ENCODE results near the gene STXBP5L. TPM values are rescaled to one million over a fixed set of nuclear protein-coding genes. Genes with fewer than 3 reads are reported as not detected.

Gene STXBP5L
- total and polyA plus RNA-seq, 2 experiments from 2014 or later: 0.02 to 0.24 TPM

- Histone ChIP-seq H3K9me3 (ENCODE audit: low read depth) (no peaks in the 10 kb centered on the region), H3K27ac (no peak overlapping the region), H3K36me3 (no peaks in the 10 kb centered on the region), H3K4me1 (ENCODE audit: low read depth) (no peaks in the 10 kb centered on the region), H3K4me3 (no peak overlapping the region), H3K27me3 (no peaks in the 10 kb centered on the region)
- no peak for DNase-seq (ENCODE audit: low read depth in 1 of 2, low spot score in 1 of 2)
- no peak for TF ChIP-seq CTCF (IDR thresholded peaks at IDR 0.05; ENCODE audit: low read depth, low read length)
Observed at GRCh38 chr3:121231872-121232271, 323.9 kb downstream of the STXBP5L start.

GRCh38 chr3:121232309-121233225, 324.6 kb downstream of the STXBP5L start:
- no peaks in the 10 kb centered on the region for H3K4me1 ChIP-seq (ENCODE audit: low read depth)

GRCh38 chr3:121243208-121243607, 335.2 kb downstream of the STXBP5L start:
- Histone ChIP-seq H3K4me1 (ENCODE audit: low read depth) (no peaks in the 10 kb centered on the region), H3K36me3 (no peaks in the 10 kb centered on the region), H3K4me3 (no peak overlapping the region), H3K9me3 (ENCODE audit: low read depth) (no peaks in the 10 kb centered on the region), H3K27me3 (no peaks in the 10 kb centered on the region), H3K27ac (no peak overlapping the region)
- no peak for DNase-seq (ENCODE audit: low read depth in 1 of 2, low spot score in 1 of 2)
- no peak for TF ChIP-seq CTCF (IDR thresholded peaks at IDR 0.05; ENCODE audit: low read depth, low read length)

More at GRCh38 chr3:121232309-121233225, 324.6 kb downstream of the STXBP5L start:
- Histone ChIP-seq H3K9me3 (ENCODE audit: low read depth) (no peaks in the 10 kb centered on the region), H3K36me3 (no peaks in the 10 kb centered on the region), H3K4me3 (no peak overlapping the region), H3K27ac (no peak overlapping the region), H3K27me3 (no peaks in the 10 kb centered on the region)
- no peak for DNase-seq (ENCODE audit: low read depth in 1 of 2, low spot score in 1 of 2)
- TF ChIP-seq CTCF (IDR thresholded peaks at IDR 0.05; ENCODE audit: low read depth, low read length): no peak

GRCh38 chr3:121252676-121253075, 344.7 kb downstream of the STXBP5L start:
- H3K27ac ChIP-seq: no peak overlapping the region
- no peak overlapping the region for H3K4me3 ChIP-seq
- no peaks in the 10 kb centered on the region for H3K27me3 ChIP-seq
- H3K9me3 ChIP-seq (ENCODE audit: low read depth): no peaks in the 10 kb centered on the region
- no peaks in the 10 kb centered on the region for H3K4me1 ChIP-seq (ENCODE audit: low read depth)
- no peaks in the 10 kb centered on the region for H3K36me3 ChIP-seq
- no peak for DNase-seq (ENCODE audit: low read depth in 1 of 2, low spot score in 1 of 2)
- TF ChIP-seq CTCF (IDR thresholded peaks at IDR 0.05; ENCODE audit: low read depth, low read length): no peak

GRCh38 chr3:121269389-121269788, 361.4 kb downstream of the STXBP5L start:
- no peak for TF ChIP-seq CTCF (IDR thresholded peaks at IDR 0.05; ENCODE audit: low read depth, low read length)
- no peak for DNase-seq (ENCODE audit: low read depth in 1 of 2, low spot score in 1 of 2)
- no peaks in the 10 kb centered on the region for H3K9me3 ChIP-seq (ENCODE audit: low read depth)
- H3K36me3 ChIP-seq: no peaks in the 10 kb centered on the region
- no peak overlapping the region for H3K4me3 ChIP-seq
- H3K27me3 ChIP-seq: no peaks in the 10 kb centered on the region
- no peak overlapping the region for H3K27ac ChIP-seq
- H3K4me1 ChIP-seq (ENCODE audit: low read depth): no peaks in the 10 kb centered on the region
